Stimulated activated CD8-positive, alpha-beta memory T cell treated with anti-CD3 and anti-CD28 coated beads, Interleukin-15, amount 100 ng/mL, for 1 hour (primary cell): Measurements from ENCODE around the gene PRRT1.
"Not testable (repeated sequence)": the region's sequence is repeated elsewhere in the genome, so short reads cannot be mapped to it uniquely, and the experiment has no call there.

Source experiments
- DNase-seq: peaks from one replicate; pipeline ENCODE4 v3.0.0-alpha.2; 2020; ENCODE audit warnings: low read depth

Gene PRRT1

DNA sequence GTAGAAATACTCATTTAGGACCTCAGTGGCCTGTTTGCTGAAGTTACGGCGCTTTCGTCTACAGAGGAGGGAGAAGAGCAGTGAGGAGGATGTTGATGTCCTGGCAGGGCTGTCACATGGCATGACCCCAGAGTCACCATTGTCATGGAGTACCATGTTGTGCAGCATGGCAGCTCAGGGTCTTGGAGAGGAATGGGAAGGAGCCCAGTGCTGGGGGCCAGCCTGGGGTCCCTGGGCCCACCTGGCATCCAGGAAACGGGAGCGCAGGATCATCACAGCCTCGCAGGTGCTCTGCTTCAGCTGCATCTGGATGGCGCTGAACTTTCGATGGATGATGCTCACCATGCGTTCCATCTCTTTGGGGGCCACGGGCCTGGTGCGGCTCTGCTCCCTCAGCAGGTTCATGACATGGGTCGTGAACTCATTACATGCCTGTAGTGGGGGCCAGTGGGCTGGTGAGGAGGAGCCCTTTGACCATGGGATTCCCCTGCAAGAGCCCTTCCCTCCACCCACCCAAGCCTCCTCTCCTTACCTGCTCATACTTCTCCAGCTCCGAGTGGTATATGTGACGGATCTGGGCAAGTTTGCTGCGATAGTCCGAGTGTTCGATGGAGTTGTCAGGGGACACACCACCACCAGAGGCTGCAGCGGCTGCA is 36.1 kb upstream of the PRRT1 start:
- DNase-seq: not testable (repeated sequence)

DNA sequence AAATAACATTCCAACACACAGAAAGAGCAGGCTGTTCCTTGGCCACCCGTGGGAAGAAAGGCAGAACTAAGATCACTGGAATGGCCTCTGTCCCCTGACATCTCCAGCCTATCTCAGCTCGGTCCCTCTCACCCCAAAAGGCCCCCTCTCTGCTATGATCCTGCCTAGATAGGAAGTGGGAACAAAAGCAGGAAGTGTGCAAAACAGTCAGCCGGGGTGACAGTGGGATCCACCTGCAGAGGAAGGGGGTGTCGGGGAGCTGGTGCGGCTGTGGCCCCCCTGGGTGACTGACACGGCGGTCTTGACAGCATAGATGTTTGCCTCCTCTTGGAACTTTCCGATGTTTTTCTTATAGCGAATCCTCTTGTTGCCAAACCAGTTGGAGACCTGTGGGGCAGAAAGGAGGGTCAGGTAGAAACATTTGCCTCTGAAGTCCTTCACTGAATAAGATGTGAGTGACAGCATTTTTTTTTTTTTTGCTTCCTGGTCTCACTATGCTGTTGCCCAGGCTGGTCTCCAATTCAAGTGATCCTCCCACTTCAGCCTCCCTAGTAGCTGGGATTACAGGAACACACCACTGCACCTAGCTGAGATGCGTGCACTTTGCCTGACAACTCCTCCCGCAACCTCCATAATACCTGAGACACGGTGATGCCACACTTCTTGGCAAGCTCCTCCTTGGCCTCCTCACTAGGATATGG is 35.4 kb upstream of the PRRT1 start:
- DNase-seq: no peak

DNA sequence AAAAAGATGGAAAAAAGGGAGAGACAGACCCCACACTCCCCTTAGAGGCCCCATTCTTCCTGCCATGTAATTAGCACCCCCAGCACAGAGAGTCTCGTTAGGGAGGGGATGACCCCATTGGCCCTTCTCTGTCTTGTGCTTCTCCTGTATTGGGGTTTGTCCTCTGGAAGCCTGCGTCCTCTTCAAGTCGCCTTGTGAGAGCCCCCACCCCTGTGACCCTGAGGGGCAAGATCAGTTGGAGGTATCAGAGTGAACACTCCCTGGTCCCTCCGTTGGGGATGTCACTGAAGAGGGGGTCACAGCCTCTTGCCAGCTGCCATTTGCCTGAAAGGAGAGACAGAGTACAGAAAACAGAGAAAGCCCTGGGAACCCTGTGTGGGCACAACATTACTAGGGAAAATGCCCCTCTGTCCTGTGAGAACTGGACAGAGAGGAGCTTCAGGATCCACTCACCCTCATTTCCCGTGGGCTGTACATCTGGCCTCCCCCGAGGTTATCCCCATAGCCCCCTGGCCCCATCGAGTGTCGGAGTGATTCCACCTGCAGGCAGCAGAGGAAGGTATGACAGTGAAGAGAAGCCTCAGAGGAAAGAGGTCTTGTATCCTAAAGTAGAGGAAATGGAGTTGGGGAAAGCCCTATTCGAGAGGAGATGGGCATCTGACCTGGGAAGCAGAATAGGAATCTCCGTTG is 34.6 kb upstream of the PRRT1 start:
- not testable (repeated sequence) for DNase-seq

GRCh38 chr6:32185681-32186131 is 34.0 kb upstream of the PRRT1 start:
- DNase-seq: peak; percentile 28

DNA sequence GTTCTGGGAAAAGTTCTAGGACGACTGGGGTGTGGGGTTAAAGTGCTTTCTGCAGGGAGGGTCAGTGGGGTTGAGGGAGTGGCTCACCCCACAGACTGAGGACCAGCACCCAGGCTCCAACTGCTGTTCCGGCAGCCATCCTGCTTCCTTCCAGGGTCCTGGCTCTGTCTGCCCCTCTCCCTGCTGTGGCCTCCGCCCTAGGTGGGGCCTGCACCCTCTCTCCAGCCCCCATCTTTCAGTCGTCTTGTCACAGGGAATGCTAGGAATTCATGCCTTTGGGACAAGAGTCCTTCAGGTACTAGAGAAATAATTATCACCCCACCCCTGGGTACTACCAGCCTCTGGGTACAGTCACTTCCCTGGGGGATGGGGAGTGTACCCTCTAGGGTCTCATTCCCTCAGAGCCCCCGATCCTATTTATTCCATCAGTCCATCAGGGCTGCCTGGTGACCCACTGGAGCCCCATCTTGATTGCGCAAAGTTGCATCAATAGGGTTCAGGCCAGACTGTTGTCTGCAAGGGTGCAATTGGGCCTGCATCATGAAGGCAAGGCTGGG is 32.4 kb upstream of the PRRT1 start, which contains the start of gene AGER:
Gene AGER (minus strand): TSS at position 170 of the 557 bp plus-strand sequence. CDS start 31 bp downstream, at position 139.
- DNase-seq: no peak

- no peak for DNase-seq
These were observed 31.8 kb upstream of the PRRT1 start for GRCh38 chr6:32183483-32184083.

DNA sequence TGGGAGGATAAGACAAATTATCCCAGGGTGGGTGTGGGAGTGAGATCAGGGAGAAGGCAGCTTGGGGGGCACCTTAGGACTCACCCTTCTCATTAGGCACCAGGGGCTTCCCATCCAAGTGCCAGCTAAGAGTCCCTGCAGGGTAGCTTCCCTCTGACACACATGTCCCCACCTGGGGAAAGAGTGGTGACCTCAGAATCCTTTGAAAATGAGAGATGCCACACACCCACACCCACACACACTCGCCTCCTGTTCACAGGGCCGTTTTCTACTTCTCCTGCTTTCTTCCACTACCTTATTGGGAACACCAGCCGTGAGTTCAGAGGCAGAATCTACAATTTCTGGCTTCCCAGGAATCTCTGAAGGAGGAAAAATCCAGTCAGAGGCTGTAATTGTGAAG is 31.3 kb upstream of the PRRT1 start:
- DNase-seq: no peak

- DNase-seq: no peak
These were observed 30.8 kb upstream of the PRRT1 start for GRCh38 chr6:32182555-32182981.

DNA sequence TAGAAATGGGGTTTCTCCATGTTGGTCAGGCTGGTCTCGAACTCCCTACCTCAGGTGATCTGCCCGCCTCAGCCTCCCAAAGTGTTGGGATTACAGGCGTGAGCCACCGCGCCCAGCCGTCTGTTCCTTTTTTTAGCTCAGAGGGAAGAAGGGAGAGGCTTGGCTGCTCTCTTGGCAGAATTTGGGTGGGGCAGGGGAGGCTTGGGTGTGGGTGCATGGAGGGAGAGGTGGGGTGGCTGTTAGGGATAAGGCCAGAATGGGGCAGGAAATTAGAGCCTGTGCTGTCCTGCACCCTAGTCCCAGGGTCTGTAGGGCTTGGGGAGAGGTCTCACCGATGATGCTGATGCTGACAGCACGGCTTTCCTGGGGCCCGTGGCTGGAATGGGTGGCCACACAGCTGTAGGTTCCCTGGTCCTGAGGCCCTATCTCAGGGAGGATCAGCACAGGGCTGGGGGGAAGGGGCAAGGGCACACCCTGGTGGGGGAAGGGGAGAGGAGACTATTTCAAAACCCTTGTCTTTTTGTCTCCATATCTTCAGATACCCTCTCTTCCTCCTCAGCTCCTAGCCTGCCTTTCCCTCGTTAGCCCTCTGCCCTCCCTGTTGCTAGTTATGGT is 30.3 kb upstream of the PRRT1 start:
- no peak for DNase-seq

DNA sequence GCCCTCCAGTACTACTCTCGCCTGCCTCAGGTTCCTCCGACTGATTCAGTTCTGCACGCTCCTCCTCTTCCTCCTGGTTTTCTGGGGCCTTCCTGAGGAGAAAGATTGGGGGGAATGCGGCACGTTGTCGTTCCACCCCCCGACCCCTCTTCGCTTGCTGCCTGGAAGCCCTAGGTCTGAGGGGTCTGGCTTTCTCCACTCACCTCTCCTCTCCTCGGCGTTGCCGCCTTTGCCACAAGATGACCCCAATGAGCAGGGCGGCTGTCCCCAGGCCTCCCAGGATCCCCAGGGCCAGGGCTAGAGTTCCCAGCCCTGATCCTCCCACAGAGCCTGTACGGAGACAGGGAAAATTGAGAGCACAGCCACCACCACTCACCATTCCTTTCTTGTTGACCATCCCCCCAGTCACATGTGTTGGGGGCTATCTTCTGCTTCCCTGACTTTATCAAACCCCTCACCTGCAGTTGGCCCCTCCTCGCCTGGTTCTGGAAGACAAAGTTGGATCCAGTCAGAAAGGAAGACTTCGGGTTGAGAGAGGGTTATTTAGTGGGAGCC is 29.5 kb upstream of the PRRT1 start:
- no peak for DNase-seq

DNA sequence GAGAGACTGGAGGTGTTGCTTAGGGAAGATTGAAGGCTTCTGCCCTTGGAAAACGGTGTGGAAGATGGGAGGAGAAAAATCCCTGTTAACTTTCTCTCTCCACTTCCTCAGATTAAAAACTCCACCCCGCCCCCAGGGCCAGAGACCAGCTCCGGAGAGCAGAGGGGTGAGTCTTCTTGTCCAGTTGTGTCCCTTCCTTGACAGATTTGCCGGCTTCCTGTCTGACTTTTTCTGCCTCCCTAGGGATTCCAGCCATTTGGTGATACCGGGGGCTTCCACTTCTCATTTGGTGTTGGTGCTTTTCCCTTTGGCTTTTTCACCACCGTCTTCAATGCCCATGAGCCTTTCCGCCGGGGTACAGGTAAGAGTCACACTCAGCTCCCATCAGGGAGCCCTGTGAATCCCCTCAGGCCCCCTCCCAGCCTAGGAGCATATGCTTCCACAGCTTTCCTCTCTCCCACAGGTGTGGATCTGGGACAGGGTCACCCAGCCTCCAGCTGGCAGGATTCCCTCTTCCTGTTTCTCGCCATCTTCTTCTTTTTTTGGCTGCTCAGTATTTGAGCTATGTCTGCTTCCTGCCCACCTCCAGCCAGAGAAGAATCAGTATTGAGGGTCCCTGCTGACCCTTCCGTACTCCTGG is 28.1 kb upstream of the PRRT1 start:
- DNase-seq: no peak

GRCh38 chr6:32178547-32179440 is 27.1 kb upstream of the PRRT1 start:
- DNase-seq: no peak

- DNase-seq: peak; percentile 82
These were observed 26.2 kb upstream of the PRRT1 start, which contains the start of gene RNF5 for GRCh38 chr6:32177788-32178546. RNF5 (plus strand) TSS chr6:32178405; CDS start chr6:32178512, 107 bp downstream.

DNA sequence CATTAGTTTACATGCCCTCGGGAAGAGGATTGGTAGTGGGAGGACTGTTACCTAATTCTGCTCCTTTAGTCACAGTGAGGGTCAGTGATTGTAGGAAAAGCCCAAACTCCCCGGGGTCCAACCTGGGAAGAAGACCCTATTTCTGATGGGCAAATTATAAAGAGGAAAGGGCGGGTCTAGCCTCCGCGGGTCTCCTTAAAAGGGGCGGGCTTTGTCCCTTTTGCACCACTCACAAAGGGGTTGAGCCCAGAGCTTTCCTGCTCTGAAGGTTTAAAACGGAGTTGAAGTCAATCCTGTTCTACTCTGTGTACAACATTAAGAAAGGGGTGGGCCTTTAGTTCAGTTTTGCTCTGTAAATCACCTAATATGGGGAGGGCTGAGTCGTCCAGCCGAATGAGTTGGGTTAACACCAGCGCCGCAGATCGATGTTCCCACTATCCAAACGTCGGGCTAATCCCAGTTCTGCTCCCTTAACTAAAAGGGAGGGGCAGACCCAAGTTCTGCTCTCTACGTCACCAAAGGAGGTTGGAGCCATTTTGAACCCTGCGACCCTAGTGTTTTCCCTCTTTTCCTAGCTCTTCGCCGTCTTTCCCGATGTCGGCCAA is 25.5 kb upstream of the PRRT1 start:
- DNase-seq: no peak

- DNase-seq: no peak
These were observed 24.9 kb upstream of the PRRT1 start for GRCh38 chr6:32176476-32177182.

DNA sequence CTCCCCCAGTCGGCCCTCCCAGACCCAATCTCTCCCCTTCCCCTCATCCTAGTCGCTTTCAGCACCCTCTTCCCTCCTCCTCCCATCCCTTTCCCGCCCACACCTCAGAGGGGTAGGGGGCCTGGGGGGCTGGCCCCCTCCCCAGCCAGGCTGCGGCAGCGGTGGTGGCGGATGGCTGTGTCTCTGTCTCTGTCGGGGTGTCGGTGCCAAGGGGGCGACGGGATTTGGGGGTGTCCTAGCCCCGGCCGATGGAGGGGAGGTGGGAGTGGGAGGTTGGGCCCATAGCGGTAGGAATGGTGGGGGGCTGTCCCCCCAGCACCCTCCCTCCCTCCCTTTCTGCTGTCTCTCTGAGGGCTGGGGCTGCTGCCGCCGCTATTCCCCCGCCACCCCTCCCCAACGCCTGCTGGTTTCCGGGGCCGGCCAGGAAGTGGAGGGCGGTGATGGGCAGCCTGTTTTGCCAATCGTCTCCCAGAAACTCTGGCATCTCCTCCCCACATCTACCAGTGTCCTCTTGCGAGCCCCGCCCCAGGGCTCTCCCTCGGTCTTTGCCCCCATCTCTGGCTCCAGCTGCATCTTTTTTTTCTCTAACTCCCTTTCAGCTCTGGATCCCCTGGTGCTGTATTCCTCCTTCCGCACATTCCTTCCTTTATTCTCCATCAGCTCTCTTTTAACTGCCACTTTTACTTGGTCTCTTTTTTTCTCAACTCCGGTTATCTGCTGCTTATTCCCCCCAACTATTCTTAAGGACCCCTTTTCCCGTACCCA is 24.2 kb upstream of the PRRT1 start, which contains the start of gene AGPAT1:
Gene AGPAT1 (minus strand): TSS at position 374 of the 765 bp plus-strand sequence. CDS start 4,588 bp downstream, outside the sequence.
- peak; percentile 93 for DNase-seq

DNA sequence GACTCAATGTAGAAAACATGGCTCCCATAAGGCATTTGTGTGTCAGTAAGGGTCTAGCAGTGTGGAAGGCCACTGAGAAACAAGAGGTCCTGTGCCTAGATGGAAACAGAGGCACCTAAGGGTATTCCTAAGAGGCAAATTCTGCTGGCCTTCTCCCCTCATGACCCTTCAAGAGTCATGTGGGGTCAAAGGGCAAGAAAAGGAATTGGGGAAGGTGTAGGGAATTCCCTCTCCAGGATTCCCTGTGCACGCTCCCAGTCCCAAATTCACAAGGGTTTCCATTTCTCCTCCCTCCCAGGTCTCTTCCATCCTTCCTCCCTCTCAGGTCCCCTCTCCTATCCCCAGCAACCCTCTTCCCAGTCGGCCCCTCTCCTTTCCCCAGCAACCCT is 23.6 kb upstream of the PRRT1 start:
- no peak for DNase-seq
